Loucy (cell line): ENCODE measurements around the gene AHNAK2.

Source experiments
- H2AFZ ChIP-seq: fragments of 200-600 bp; sonication (generic); 2 replicates; pipeline ENCODE4 v1.6.0; 2016; ENCODE audit warnings: antibody characterized with exemption, mild to moderate bottlenecking, low read length, moderate library complexity
- H3F3A ChIP-seq: fragments of 200-600 bp; 2 replicates; pipeline ENCODE4 v1.6.0; 2016; ENCODE audit warnings: antibody characterized with exemption, low read depth, mild to moderate bottlenecking
- H3K27me3 ChIP-seq: fragments of 200-600 bp; sonication (generic); 2 replicates; pipeline ENCODE4 v1.6.1; 2014; ENCODE audit warnings: low read length, mild to moderate bottlenecking; ENCODE audit not compliant: insufficient read depth, poor library complexity, severe bottlenecking
- H3K36me3 ChIP-seq: fragments of 200-600 bp; sonication (generic); 2 replicates; pipeline ENCODE4 v1.6.1; 2016; ENCODE audit warnings: low read length; ENCODE audit not compliant: insufficient read depth
- H3K4me1 ChIP-seq: fragments of 200-600 bp; sonication (generic); 2 replicates; pipeline ENCODE4 v1.5.1; 2014; ENCODE audit warnings: low read length, mild to moderate bottlenecking; ENCODE audit not compliant: insufficient read depth, poor library complexity, severe bottlenecking
- H3K4me2 ChIP-seq: fragments of 200-600 bp; sonication (generic); 2 replicates; pipeline ENCODE4 v1.6.0; 2014; ENCODE audit warnings: antibody characterized with exemption, low read length, low read depth, mild to moderate bottlenecking; ENCODE audit not compliant: poor library complexity, severe bottlenecking
- H3K4me3 ChIP-seq: fragments of 200-600 bp; sonication (generic); 2 replicates; pipeline ENCODE4 v1.5.1; 2014; ENCODE audit warnings: low read length, mild to moderate bottlenecking, mixed read lengths; ENCODE audit not compliant: poor library complexity, severe bottlenecking
- H3K79me2 ChIP-seq: fragments of 200-600 bp; sonication (generic); 2 replicates; pipeline ENCODE4 v1.6.1; 2014; ENCODE audit warnings: low read length; ENCODE audit not compliant: insufficient read depth
- H3K9ac ChIP-seq: fragments of 200-600 bp; sonication (generic); 2 replicates; pipeline ENCODE4 v1.6.0; 2014; ENCODE audit warnings: mild to moderate bottlenecking, low read depth, low read length, moderate library complexity; ENCODE audit not compliant: poor library complexity, severe bottlenecking
- H3K9me2 ChIP-seq: fragments of 200-600 bp; sonication (generic); replicated peaks from 2 replicates; pipeline ENCODE4 v1.6.1; 2016; ENCODE audit warnings: low read depth, low read length, mixed read lengths
- H3K9me3 ChIP-seq: fragments of 200-600 bp; sonication (generic); 2 replicates; pipeline ENCODE4 v1.6.1; 2014; ENCODE audit warnings: mild to moderate bottlenecking, antibody characterized with exemption, low read length, low read depth; ENCODE audit not compliant: insufficient read depth
- H4K20me1 ChIP-seq: fragments of 200-600 bp; sonication (generic); 2 replicates; pipeline ENCODE4 v1.6.0; 2014; ENCODE audit warnings: antibody characterized with exemption, low read length, mild to moderate bottlenecking; ENCODE audit not compliant: insufficient read depth, poor library complexity, severe bottlenecking
- EZH2phosphoT487 ChIP-seq: fragments of 200-600 bp; IDR thresholded peaks from 2 replicates; pipeline ENCODE4 v1.6.1; 2018; ENCODE audit warnings: antibody characterized with exemption, mild to moderate bottlenecking, moderate library complexity, borderline replicate concordance
- TF ChIP-seq, protein P1 (sequence below): fragments of 200-600 bp; sonication (generic); conservative IDR thresholded peaks from 2 replicates; pipeline ENCODE4 v1.5.1; 2014; ENCODE audit warnings: mild to moderate bottlenecking, antibody characterized with exemption, low read length

The AHNAK2 gene

DNA sequence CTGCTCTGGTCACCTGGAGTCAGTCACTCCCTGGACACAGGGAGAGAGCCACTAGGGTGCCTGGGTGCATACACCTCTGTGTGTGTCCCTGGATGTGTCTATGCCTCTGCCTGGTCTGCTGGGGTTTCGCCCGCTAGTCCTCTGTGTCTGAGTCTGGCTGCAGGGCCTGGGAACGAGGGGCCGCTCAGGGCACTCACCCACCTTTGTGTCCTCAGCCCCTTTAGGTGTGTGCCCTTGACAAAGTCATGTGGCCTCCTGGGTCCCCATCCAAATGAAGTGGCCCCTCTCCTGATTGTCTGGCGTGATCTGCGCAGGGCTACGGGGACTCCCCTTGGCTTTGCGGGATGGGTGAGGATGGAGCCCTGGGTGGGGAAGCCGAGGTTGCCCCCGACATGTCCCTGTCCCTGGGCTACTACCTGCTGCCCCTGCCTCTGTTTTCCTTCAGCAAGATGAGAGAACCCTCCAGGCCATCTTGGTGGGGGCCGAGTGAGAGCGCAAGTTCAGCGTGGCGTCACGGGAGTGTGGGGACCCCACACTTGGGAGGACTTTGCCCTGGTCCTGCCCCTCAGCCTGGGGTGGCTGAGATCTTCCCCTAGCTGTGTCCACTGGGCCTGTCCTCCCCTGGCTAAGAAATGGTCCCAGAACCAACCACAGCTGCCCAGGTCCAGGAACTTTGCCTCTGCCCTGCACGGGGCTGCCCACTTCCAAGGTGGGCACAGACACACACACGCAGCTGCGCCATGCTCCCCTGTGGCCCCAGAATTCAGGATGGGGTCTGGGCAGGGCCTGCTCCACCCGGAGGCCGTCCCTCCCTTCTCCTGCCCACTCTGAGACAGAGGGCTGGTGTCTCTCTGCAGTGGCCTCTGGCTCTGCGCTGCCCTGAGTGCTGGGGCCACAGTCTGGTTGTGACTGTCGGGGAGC is 2.7 kb upstream of the AHNAK2 start:
- Histone ChIP-seq H3K4me3 (no peak overlapping the region), H3K79me2 (no peaks in the 10 kb centered on the region), H3K9ac (no peak overlapping the region), H3K9me2 (no peaks in the 10 kb centered on the region), H3K36me3 (no peaks in the 10 kb centered on the region), H3K9me3 (no peaks in the 10 kb centered on the region), H3K4me2 (no peak overlapping the region), H4K20me1 (no peaks in the 10 kb centered on the region), H3K4me1 (no peaks in the 10 kb centered on the region), H3F3A (no peaks in the 10 kb centered on the region), H2AFZ (no peak overlapping the region), H3K27me3 (no peaks in the 10 kb centered on the region)
- TF ChIP-seq, protein P1, sequence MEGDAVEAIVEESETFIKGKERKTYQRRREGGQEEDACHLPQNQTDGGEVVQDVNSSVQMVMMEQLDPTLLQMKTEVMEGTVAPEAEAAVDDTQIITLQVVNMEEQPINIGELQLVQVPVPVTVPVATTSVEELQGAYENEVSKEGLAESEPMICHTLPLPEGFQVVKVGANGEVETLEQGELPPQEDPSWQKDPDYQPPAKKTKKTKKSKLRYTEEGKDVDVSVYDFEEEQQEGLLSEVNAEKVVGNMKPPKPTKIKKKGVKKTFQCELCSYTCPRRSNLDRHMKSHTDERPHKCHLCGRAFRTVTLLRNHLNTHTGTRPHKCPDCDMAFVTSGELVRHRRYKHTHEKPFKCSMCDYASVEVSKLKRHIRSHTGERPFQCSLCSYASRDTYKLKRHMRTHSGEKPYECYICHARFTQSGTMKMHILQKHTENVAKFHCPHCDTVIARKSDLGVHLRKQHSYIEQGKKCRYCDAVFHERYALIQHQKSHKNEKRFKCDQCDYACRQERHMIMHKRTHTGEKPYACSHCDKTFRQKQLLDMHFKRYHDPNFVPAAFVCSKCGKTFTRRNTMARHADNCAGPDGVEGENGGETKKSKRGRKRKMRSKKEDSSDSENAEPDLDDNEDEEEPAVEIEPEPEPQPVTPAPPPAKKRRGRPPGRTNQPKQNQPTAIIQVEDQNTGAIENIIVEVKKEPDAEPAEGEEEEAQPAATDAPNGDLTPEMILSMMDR = no peak
- TF ChIP-seq EZH2phosphoT487 = no peak

DNA sequence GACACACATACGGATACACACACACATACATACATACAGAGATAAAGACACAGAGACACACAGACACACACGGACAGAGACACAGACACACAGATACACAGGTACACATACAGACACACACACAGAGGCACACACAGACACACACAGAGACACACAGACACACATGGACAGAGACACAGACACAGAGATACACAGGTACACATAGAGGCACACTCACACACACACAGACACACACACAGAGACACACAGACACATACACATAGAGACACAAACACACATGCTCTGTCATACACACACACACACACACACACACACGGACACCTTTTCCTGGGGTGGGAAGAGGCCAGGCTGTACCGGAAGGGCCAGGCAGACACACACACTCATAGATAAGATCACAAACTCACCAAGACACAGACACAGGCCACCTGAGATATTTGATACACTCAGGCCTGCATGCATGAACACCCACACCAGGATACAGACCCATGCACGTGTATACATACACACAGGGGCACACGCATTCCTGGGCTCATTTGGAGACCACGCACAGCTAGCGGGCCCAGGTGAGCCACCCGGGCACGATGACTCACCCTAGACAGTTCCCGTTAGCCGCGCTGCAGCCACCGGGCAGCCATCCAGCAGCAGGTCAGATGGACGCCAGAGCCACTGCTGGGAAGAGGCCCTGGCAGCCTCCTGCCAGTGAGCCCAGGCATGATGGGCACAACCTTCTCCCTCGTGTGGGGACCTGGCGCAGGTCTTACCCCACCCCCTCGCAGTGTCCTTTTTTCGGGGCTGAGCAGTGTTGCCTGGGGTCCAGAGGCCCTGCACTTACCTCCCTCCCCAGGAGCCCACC is 1.8 kb upstream of the AHNAK2 start:
- Histone ChIP-seq H3K27me3 (no peaks in the 10 kb centered on the region), H3K4me1 (no peaks in the 10 kb centered on the region), H3F3A (no peaks in the 10 kb centered on the region), H3K79me2 (no peaks in the 10 kb centered on the region), H3K9me2 (no peaks in the 10 kb centered on the region), H2AFZ (no peak overlapping the region), H3K36me3 (no peaks in the 10 kb centered on the region), H3K9me3 (no peaks in the 10 kb centered on the region), H3K4me2 (no peak overlapping the region), H3K9ac (no peak overlapping the region), H4K20me1 (no peaks in the 10 kb centered on the region), H3K4me3 (no peak overlapping the region)
- TF ChIP-seq, protein P1 = no peak
- no peak for TF ChIP-seq EZH2phosphoT487

DNA sequence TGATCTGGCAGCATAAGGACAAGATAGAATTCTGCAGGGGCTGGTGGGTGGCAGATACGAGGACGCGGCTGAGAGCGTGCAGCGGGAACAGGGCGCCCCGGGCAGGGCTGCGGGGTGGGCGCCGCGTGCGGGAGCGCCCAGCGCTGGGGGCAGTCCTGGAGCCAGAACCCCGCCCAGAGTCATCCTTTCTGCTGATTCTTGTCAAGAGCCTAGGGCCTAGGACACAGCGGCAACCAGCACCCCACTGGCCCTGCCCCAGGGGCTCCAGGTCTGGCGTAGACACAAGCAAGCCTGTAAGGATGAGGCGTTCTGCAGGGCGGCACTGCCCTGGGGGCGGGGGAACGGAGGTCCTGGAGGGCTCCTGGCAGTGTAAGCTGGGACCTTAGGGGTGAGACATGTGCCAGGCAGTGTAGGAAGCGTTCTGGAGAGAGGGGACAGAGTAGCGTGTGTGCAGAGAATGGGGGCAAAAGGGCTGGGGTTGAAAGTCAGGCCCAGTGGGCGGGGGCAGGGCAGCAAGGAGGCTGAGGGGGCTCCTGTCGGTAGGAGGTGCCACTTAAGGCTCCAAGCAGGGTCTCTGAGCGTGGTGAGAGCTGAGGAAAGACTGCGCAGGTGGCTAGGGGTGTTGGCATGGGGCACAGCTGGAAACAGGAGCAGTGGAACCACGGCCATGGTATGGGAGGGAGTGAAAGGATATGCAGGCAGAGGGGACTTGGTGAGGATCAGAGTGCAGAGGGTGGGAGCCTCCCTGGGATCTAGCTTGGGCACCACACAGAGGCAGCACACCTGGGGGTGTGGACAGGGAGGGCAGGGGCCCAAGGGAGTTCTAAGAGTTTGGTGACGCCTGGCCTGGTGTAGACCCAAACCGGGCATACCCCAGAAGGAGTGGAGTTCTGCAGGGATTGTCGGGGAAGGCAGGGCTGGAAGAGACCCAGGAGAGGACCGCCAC is 845 bp upstream of the AHNAK2 start:
- no peaks in the 10 kb centered on the region for H3K4me1 ChIP-seq
- no peak for TF ChIP-seq EZH2phosphoT487
- TF ChIP-seq, protein P1 = no peak
- H3K79me2 ChIP-seq = no peaks in the 10 kb centered on the region
- no peak overlapping the region for H2AFZ ChIP-seq
- H3K9me3 ChIP-seq = no peaks in the 10 kb centered on the region
- no peak overlapping the region for H3K4me3 ChIP-seq
- no peaks in the 10 kb centered on the region for H3K27me3 ChIP-seq
- H3K9me2 ChIP-seq = no peaks in the 10 kb centered on the region
- no peaks in the 10 kb centered on the region for H3K36me3 ChIP-seq
- no peaks in the 10 kb centered on the region for H4K20me1 ChIP-seq
- no peaks in the 10 kb centered on the region for H3F3A ChIP-seq
- H3K4me2 ChIP-seq = no peak overlapping the region
- H3K9ac ChIP-seq = no peak overlapping the region
